ENCODE results near the gene CHAC1.

CHAC1 gene

DNA sequence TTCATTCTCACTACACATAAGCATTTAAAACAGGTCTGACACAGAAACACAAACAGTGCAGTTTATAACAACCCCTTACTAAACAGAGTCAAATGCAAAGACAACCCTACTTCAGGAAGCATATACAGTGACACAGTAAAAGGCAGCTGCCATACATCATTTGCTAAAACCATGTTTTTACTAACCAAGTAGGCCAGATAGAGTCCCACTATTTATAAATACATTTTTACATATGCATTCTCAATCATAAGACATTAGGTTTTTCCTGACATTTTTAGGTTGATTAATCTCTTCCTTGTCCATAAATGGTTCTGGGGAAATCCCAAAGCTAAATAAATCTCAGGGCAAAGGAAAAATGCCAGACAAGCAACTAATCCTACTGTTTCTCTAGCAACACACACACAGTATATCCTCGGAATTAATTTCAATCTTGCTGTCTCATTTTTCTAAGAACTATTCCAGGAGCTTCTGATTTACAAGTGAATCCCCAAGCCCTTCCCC, 39.0 kb downstream of the CHAC1 start:
- no peak for TF ChIP-seq EZH2 (IDR thresholded peaks at IDR 0.05; ENCODE audit: borderline replicate concordance, low read length)
- TF ChIP-seq, protein P1, sequence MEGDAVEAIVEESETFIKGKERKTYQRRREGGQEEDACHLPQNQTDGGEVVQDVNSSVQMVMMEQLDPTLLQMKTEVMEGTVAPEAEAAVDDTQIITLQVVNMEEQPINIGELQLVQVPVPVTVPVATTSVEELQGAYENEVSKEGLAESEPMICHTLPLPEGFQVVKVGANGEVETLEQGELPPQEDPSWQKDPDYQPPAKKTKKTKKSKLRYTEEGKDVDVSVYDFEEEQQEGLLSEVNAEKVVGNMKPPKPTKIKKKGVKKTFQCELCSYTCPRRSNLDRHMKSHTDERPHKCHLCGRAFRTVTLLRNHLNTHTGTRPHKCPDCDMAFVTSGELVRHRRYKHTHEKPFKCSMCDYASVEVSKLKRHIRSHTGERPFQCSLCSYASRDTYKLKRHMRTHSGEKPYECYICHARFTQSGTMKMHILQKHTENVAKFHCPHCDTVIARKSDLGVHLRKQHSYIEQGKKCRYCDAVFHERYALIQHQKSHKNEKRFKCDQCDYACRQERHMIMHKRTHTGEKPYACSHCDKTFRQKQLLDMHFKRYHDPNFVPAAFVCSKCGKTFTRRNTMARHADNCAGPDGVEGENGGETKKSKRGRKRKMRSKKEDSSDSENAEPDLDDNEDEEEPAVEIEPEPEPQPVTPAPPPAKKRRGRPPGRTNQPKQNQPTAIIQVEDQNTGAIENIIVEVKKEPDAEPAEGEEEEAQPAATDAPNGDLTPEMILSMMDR (IDR thresholded peaks at IDR 0.05; ENCODE audit: low read length) = no peak
- H3K4me1 ChIP-seq (ENCODE audit: insufficient read depth, low read length, severe bottlenecking) = no peaks in the 10 kb centered on the region

DNA sequence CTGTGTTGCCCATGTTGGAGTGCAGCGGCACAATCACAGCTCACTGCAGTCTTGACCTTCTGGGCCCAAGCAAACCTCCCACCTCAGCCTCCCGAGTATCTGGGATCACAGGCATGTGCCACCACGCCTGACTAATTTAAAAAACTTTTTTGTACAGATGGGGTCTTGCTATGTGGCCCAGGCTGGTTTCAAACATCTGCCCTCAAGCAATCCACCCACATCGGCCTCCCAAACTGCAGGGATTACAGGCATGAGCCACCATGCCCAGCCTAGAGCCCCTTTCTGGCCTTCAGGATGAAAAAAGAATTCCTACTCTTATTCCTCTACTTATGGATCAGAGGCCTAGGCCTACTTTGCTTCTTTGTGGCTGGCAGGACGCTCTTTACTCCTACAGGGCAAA, 39.6 kb downstream of the CHAC1 start:
- Histone ChIP-seq H4K20me1 (ENCODE audit: insufficient read depth, low read length) (no peaks in the 10 kb centered on the region), H3K4me2 (ENCODE audit: low read length) (no peak overlapping the region), H3F3A (ENCODE audit: insufficient read depth, low read length) (no peaks in the 10 kb centered on the region), H2AFZ (ENCODE audit: low read length) (no peak overlapping the region), H3K27me3 (ENCODE audit: insufficient read depth, low read length) (no peaks in the 10 kb centered on the region), H3K4me1 (ENCODE audit: insufficient read depth, low read length, severe bottlenecking) (no peaks in the 10 kb centered on the region), H3K9me3 (ENCODE audit: low read length) (no peaks in the 10 kb centered on the region), H3K4me3 (ENCODE audit: low read depth, low read length, poor library complexity, severe bottlenecking) (no peak overlapping the region), H3K9me2 (ENCODE audit: low read depth, low read length) (no peaks in the 10 kb centered on the region), H3K27ac (ENCODE audit: low read depth, low read length, poor library complexity, severe bottlenecking) (no peak overlapping the region), H3K79me2 (ENCODE audit: insufficient read depth, low read length) (no peaks in the 10 kb centered on the region), H3K9ac (ENCODE audit: low read length) (no peak overlapping the region), H3K36me3 (ENCODE audit: insufficient read depth, low read length) (peaks cover 72% of the 10 kb centered on the region)
- TF ChIP-seq, protein P1 (IDR thresholded peaks at IDR 0.05; ENCODE audit: low read length) = no peak

More for the DNA sequence above, 39.0 kb downstream of the CHAC1 start:
- Histone ChIP-seq H3K79me2 (ENCODE audit: insufficient read depth, low read length) (no peaks in the 10 kb centered on the region), H3F3A (ENCODE audit: insufficient read depth, low read length) (no peaks in the 10 kb centered on the region), H3K36me3 (ENCODE audit: insufficient read depth, low read length) (peaks cover 72% of the 10 kb centered on the region), H3K27me3 (ENCODE audit: insufficient read depth, low read length) (no peaks in the 10 kb centered on the region), H3K27ac (ENCODE audit: low read depth, low read length, poor library complexity, severe bottlenecking) (no peak overlapping the region), H3K4me3 (ENCODE audit: low read depth, low read length, poor library complexity, severe bottlenecking) (no peak overlapping the region), H4K20me1 (ENCODE audit: insufficient read depth, low read length) (no peaks in the 10 kb centered on the region), H3K4me2 (ENCODE audit: low read length) (no peak overlapping the region), H3K9ac (ENCODE audit: low read length) (no peak overlapping the region), H3K9me2 (ENCODE audit: low read depth, low read length) (no peaks in the 10 kb centered on the region), H3K9me3 (ENCODE audit: low read length) (no peaks in the 10 kb centered on the region), H2AFZ (ENCODE audit: low read length) (no peak overlapping the region)

DNA sequence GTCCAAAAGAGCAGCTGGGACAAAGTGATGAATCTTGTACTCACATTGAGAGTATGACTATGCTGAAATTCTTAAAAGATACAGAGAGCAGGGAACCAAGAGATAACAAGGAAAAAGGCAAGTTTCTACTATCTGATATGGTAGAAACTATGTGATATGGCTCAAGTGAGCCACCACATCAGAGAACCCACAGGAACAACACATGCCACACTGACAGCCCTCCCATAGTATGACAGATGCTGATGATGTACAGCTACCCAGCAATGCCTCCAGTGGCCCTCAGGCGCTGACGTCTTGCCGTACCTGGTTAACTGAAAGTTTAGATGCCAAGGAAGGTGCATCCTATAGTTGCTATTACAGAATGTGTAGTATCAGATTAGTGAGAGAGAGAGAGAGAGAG, 42.4 kb downstream of the CHAC1 start:
- H2AFZ ChIP-seq (ENCODE audit: low read length) = no peak overlapping the region
- no peak overlapping the region for H3K4me2 ChIP-seq (ENCODE audit: low read length)
- H3K4me3 ChIP-seq (ENCODE audit: low read depth, low read length, poor library complexity, severe bottlenecking) = no peak overlapping the region
- no peaks in the 10 kb centered on the region for H3F3A ChIP-seq (ENCODE audit: insufficient read depth, low read length)
- H3K9me2 ChIP-seq (ENCODE audit: low read depth, low read length) = no peaks in the 10 kb centered on the region
- no peaks in the 10 kb centered on the region for H4K20me1 ChIP-seq (ENCODE audit: insufficient read depth, low read length)
- no peaks in the 10 kb centered on the region for H3K9me3 ChIP-seq (ENCODE audit: low read length)
- no peaks in the 10 kb centered on the region for H3K4me1 ChIP-seq (ENCODE audit: insufficient read depth, low read length, severe bottlenecking)
- no peaks in the 10 kb centered on the region for H3K79me2 ChIP-seq (ENCODE audit: insufficient read depth, low read length)
- H3K36me3 ChIP-seq (ENCODE audit: insufficient read depth, low read length) = peaks cover 62% of the 10 kb centered on the region; the same call in 1 of the 2 replicates
- no peak overlapping the region for H3K9ac ChIP-seq (ENCODE audit: low read length)
- no peaks in the 10 kb centered on the region for H3K27me3 ChIP-seq (ENCODE audit: insufficient read depth, low read length)
- TF ChIP-seq, protein P1 (IDR thresholded peaks at IDR 0.05; ENCODE audit: low read length) = no peak
- no peak for TF ChIP-seq EZH2 (IDR thresholded peaks at IDR 0.05; ENCODE audit: borderline replicate concordance, low read length)
- no peak overlapping the region for H3K27ac ChIP-seq (ENCODE audit: low read depth, low read length, poor library complexity, severe bottlenecking)
